HepG2 (cell line): Measurements from ENCODE around the gene TGM2. TPM values are rescaled to one million over a fixed set of nuclear protein-coding genes. Genes with fewer than 3 reads are reported as not detected.

ENCODE experiments used
- GATAD2A ChIP-seq: IDR thresholded peaks from 2 replicates; pipeline ENCODE4 v1.6.1; 2016
- GTF3A ChIP-seq: sonication (generic); formaldehyde crosslinking; conservative IDR thresholded peaks from 2 replicates; pipeline ENCODE4 v1.4.0; 2020; ENCODE audit warnings: mild to moderate bottlenecking, missing genetic modification reagents
- HIVEP1 ChIP-seq: sonication (generic); formaldehyde crosslinking; IDR thresholded peaks from 2 replicates; pipeline ENCODE4 v1.4.0; 2020; ENCODE audit warnings: mild to moderate bottlenecking, missing genetic modification reagents
- HOXD1 ChIP-seq: sonication (generic); formaldehyde crosslinking; IDR thresholded peaks from 2 replicates; pipeline ENCODE4 v1.5.0; 2020; ENCODE audit warnings: missing genetic modification reagents
- MEIS1 ChIP-seq: sonication (generic); formaldehyde crosslinking; IDR thresholded peaks from 2 replicates; pipeline ENCODE4 v1.9.0; 2021; ENCODE audit warnings: mild to moderate bottlenecking, missing genetic modification reagents, moderate library complexity, borderline replicate concordance
- NCOR1 ChIP-seq: fragments of 200-600 bp; sonication (generic); IDR thresholded peaks from 2 replicates; pipeline ENCODE4 v1.7.0; 2017; ENCODE audit warnings: antibody characterized with exemption, low read length, borderline replicate concordance
- RNF2 ChIP-seq: fragments of 450-650 bp; conservative IDR thresholded peaks from 2 replicates; pipeline ENCODE4 v1.6.1; 2016; ENCODE audit warnings: low read depth
- SMAD9 ChIP-seq: sonication (generic); formaldehyde crosslinking; IDR thresholded peaks from 2 replicates; pipeline ENCODE4 v1.5.1; 2020; ENCODE audit warnings: mild to moderate bottlenecking, missing genetic modification reagents
- SOX6 ChIP-seq, 2 experiments: fragments of 450-650 bp in 1 of 2; sonication (generic) in 1 of 2; formaldehyde crosslinking in 1 of 2; IDR thresholded peaks; 2 replicates each; pipeline versions ENCODE4 v1.4.0 to v1.6.1; 2017 to 2020; ENCODE audit warnings: antibody characterized with exemption in 1 of 2, mild to moderate bottlenecking in 1 of 2, missing genetic modification reagents in 1 of 2
- TCF7 ChIP-seq: sonication (generic); IDR thresholded peaks from 2 replicates; pipeline ENCODE4 v1.6.1; 2016; ENCODE audit warnings: antibody characterized with exemption, low read depth
- ZMYM4 ChIP-seq: sonication (generic); formaldehyde crosslinking; IDR thresholded peaks from 2 replicates; pipeline ENCODE4 v1.8.1; 2023; ENCODE audit warnings: mild to moderate bottlenecking, missing genetic modification reagents
- ZNF12 ChIP-seq: sonication (generic); formaldehyde crosslinking; IDR thresholded peaks from 2 replicates; pipeline ENCODE4 v1.5.0; 2020; ENCODE audit warnings: missing genetic modification reagents
- ZNF232 ChIP-seq: sonication (generic); formaldehyde crosslinking; IDR thresholded peaks from 2 replicates; pipeline ENCODE4 v1.4.0; 2020; ENCODE audit warnings: missing genetic modification reagents, borderline replicate concordance
- ZNF382 ChIP-seq: sonication (generic); formaldehyde crosslinking; IDR thresholded peaks from 2 replicates; pipeline ENCODE4 v1.5.0; 2020; ENCODE audit warnings: missing genetic modification reagents, mild to moderate bottlenecking, borderline replicate concordance
- ZNF430 ChIP-seq: sonication (generic); formaldehyde crosslinking; IDR thresholded peaks from 2 replicates; pipeline ENCODE4 v1.9.0; 2021; ENCODE audit warnings: mild to moderate bottlenecking, missing genetic modification reagents
- polyA plus RNA-seq, 8 experiments: library from polyadenylated mRNA; depleted of rRNA in 3 of 8; stranded (reverse) in 7 of 8; unstranded in 1 of 8; fragments of >200 nt; fragmentation: Illumina TruSeq in 4 of 8; extraction: Trizol in 4 of 8; gene quantifications; 2 replicates each; pipeline versions ENCODE4 v1.2.1 to v1.2.3, GENCODE V29; 2011 to 2016; ENCODE audit warnings: low read depth in 4 of 8, missing spikeins in 1 of 8, mixed read lengths in 1 of 8; ENCODE audit not compliant: insufficient read depth in 1 of 8
- total RNA-seq, 5 experiments: library from RNA; depleted of rRNA; stranded (reverse); fragments of >200 nt; fragmentation: Illumina TruSeq; extraction: Trizol; gene quantifications; 2 replicates each; pipeline ENCODE4 v1.2.3, GENCODE V29; 2016; ENCODE audit warnings: low read depth in 1 of 5
- TF ChIP-seq, protein P1 (sequence below): sonication (generic); formaldehyde crosslinking; IDR thresholded peaks from 2 replicates; pipeline ENCODE4 v1.8.1; 2022; ENCODE audit warnings: mild to moderate bottlenecking, missing genetic modification reagents
- TF ChIP-seq, protein P2 (sequence below): IDR thresholded peaks from 2 replicates; pipeline ENCODE4 v1.6.1; 2016; ENCODE audit warnings: low read depth
- TF ChIP-seq, protein P3 (sequence below): sonication (generic); formaldehyde crosslinking; IDR thresholded peaks from 2 replicates; pipeline ENCODE4 v1.4.0; 2020; ENCODE audit warnings: missing genetic modification reagents, borderline replicate concordance
- TF ChIP-seq, protein P4 (sequence below): sonication (generic); formaldehyde crosslinking; IDR thresholded peaks from 2 replicates; pipeline ENCODE4 v1.5.0; 2020; ENCODE audit warnings: missing genetic modification reagents, mild to moderate bottlenecking, borderline replicate concordance

TGM2 gene
- total and polyA plus RNA-seq, 2 of the 13 experiments (the other 11 are each of a cell fraction or from before 2014, with no cell fraction given): 4.2 to 46.4 TPM

DNA sequence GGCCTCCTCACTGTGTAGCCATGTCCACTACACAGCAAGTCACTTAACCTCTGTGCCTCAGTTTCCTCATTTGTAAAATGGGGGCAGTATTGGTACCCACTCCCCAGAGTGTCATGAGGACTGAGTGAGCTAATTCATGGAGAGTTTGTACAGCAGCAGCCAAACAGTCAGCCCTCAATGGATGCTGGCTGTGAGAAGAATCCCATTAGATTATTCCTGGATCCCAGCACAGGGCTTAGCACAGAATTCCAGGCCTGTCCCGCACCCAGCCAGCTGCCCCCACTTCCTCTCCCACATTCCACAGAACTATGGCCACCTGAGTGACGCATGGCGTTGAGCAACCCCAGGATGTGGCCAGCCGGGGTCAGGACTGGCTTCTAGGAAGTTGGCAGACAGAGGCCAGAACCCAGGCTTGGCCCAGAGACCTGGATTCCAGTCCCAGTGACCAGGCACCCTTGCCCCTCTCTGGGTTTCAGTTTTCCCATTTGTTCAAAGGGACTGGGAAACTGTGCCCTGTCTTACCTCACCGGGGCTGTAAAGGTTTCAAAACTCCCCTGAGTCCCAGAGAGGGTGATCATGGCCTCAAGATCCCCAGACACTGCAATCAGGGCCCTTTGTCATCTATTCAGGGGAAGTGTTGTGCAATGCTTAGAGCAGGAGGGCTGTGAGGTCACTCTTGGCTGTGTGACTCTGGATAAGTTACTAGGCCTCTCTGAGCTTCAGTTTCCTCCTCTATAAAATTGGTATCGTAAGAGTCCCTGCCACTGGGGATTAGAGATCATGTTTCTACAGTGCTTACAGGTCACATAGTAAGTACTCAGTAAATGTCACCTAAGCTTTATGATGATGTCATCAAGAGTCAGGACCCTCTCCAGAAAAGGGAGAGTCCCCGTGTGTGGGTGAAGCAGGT lies 3.0 kb upstream of the TGM2 start (continued):
- TF ChIP-seq, protein P1, sequence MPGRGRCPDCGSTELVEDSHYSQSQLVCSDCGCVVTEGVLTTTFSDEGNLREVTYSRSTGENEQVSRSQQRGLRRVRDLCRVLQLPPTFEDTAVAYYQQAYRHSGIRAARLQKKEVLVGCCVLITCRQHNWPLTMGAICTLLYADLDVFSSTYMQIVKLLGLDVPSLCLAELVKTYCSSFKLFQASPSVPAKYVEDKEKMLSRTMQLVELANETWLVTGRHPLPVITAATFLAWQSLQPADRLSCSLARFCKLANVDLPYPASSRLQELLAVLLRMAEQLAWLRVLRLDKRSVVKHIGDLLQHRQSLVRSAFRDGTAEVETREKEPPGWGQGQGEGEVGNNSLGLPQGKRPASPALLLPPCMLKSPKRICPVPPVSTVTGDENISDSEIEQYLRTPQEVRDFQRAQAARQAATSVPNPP (CRISPR knock-in tag): no peak
- TF ChIP-seq GTF3A (CRISPR knock-in tag) (no peak), ZMYM4 (CRISPR knock-in tag) (no peak), TCF7 (peak; percentile 32; the same call in 1 of the 2 replicates), SOX6 (IDR thresholded peaks at IDR 0.05) (no peak), SOX6 (CRISPR knock-in tag; IDR thresholded peaks at IDR 0.05) (peak; percentile 74; the same call in 1 of the 2 replicates), ZNF12 (no peak; the same call in 1 of the 2 replicates), RNF2 (no peak), MEIS1 (CRISPR knock-in tag) (no peak), ZNF382 (CRISPR knock-in tag) (no peak), ZNF232 (CRISPR knock-in tag) (no peak), GATAD2A (CRISPR knock-in tag) (peak; percentile 82), HOXD1 (CRISPR knock-in tag) (no peak), ZNF430 (CRISPR knock-in tag) (no peak), NCOR1 (no peak), SMAD9 (CRISPR knock-in tag) (no peak), HIVEP1 (CRISPR knock-in tag) (peak; percentile 59; the same call in 1 of the 2 replicates)
- TF ChIP-seq, protein P2, sequence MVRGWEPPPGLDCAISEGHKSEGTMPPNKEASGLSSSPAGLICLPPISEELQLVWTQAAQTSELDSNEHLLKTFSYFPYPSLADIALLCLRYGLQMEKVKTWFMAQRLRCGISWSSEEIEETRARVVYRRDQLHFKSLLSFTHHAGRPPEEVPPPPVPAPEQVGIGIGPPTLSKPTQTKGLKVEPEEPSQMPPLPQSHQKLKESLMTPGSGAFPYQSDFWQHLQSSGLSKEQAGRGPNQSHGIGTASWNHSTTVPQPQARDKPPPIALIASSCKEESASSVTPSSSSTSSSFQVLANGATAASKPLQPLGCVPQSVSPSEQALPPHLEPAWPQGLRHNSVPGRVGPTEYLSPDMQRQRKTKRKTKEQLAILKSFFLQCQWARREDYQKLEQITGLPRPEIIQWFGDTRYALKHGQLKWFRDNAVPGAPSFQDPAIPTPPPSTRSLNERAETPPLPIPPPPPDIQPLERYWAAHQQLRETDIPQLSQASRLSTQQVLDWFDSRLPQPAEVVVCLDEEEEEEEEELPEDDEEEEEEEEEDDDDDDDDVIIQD: peak; percentile 5; the same call in 1 of the 2 replicates
- TF ChIP-seq, protein P3, sequence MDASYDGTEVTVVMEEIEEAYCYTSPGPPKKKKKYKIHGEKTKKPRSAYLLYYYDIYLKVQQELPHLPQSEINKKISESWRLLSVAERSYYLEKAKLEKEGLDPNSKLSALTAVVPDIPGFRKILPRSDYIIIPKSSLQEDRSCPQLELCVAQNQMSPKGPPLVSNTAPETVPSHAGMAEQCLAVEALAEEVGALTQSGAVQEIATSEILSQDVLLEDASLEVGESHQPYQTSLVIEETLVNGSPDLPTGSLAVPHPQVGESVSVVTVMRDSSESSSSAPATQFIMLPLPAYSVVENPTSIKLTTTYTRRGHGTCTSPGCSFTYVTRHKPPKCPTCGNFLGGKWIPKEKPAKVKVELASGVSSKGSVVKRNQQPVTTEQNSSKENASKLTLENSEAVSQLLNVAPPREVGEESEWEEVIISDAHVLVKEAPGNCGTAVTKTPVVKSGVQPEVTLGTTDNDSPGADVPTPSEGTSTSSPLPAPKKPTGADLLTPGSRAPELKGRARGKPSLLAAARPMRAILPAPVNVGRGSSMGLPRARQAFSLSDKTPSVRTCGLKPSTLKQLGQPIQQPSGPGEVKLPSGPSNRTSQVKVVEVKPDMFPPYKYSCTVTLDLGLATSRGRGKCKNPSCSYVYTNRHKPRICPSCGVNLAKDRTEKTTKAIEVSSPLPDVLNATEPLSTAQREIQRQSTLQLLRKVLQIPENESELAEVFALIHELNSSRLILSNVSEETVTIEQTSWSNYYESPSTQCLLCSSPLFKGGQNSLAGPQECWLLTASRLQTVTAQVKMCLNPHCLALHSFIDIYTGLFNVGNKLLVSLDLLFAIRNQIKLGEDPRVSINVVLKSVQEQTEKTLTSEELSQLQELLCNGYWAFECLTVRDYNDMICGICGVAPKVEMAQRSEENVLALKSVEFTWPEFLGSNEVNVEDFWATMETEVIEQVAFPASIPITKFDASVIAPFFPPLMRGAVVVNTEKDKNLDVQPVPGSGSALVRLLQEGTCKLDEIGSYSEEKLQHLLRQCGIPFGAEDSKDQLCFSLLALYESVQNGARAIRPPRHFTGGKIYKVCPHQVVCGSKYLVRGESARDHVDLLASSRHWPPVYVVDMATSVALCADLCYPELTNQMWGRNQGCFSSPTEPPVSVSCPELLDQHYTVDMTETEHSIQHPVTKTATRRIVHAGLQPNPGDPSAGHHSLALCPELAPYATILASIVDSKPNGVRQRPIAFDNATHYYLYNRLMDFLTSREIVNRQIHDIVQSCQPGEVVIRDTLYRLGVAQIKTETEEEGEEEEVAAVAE (CRISPR knock-in tag): no peak; the same call in none of the 2 replicates
- TF ChIP-seq, protein P4, sequence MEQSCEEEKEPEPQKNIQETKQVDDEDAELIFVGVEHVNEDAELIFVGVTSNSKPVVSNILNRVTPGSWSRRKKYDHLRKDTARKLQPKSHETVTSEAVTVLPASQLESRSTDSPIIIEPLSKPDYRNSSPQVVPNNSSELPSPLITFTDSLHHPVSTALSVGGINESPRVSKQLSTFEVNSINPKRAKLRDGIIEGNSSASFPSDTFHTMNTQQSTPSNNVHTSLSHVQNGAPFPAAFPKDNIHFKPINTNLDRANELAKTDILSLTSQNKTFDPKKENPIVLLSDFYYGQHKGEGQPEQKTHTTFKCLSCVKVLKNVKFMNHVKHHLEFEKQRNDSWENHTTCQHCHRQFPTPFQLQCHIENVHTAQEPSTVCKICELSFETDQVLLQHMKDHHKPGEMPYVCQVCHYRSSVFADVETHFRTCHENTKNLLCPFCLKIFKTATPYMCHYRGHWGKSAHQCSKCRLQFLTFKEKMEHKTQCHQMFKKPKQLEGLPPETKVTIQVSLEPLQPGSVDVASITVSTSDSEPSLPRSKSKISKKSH (CRISPR knock-in tag): no peak
